GM12872 (cell line): ENCODE data around the gene CKM.

Experiments used
- CTCF ChIP-seq: IDR thresholded peaks from 3 replicates; pipeline ENCODE4 v1.5.1; 2011; ENCODE audit warnings: low read depth, mild to moderate bottlenecking, low read length, moderate library complexity; ENCODE audit not compliant: insufficient read depth

The CKM gene

GRCh38 chr19:45348367-45349125 is 25.9 kb upstream of the CKM start:
- TF ChIP-seq CTCF, result no peak

- TF ChIP-seq CTCF, result no peak
Observed at GRCh38 chr19:45347570-45348366, 25.1 kb upstream of the CKM start.

GRCh38 chr19:45346449-45346848 is 23.8 kb upstream of the CKM start:
- no peak for TF ChIP-seq CTCF

GRCh38 chr19:45345506-45345860 is 22.8 kb upstream of the CKM start:
- TF ChIP-seq CTCF, result no peak

GRCh38 chr19:45344621-45345505 is 22.2 kb upstream of the CKM start:
- no peak for TF ChIP-seq CTCF

GRCh38 chr19:45342911-45343310 is 20.2 kb upstream of the CKM start:
- TF ChIP-seq CTCF, result no peak
